PC-9 (cell line): ENCODE data around the gene RHOBTB3.

Experiments
- CTCF ChIP-seq: fragments of 200-600 bp; sonication (generic); conservative IDR thresholded peaks from 2 replicates; pipeline ENCODE4 v1.6.1; 2017; ENCODE audit warnings: mixed run types, antibody characterized with exemption, mild to moderate bottlenecking, moderate library complexity
- EZH2 ChIP-seq: fragments of 200-600 bp; sonication (generic); IDR thresholded peaks from 2 replicates; pipeline ENCODE4 v1.8.0; 2017; ENCODE audit warnings: antibody characterized with exemption, low read depth

GRCh38 chr5:95707055-95707454, 24.1 kb upstream of the RHOBTB3 start:
- no peak for TF ChIP-seq EZH2
- no peak for TF ChIP-seq CTCF
